Thyroid gland (tissue), 4 donors: ENCODE measurements around the gene SMIM1. TPM values are rescaled to one million over a fixed set of nuclear protein-coding genes. Genes with fewer than 3 reads are reported as not detected.
A peak's percentile ranks its signal among the peaks of the same experiment; 100 is the strongest.
"Not testable (repeated sequence)": the region's sequence is repeated elsewhere in the genome, so short reads cannot be mapped to it uniquely, and the experiment has no call there.

ENCODE experiments used
- DNase-seq, 2 donors: peaks; one replicate each; pipeline ENCODE4 v3.0.0-alpha.2; 2019
- H3K27ac ChIP-seq, 3 donors: fragments of 200-600 bp; sonication (generic); 1 replicate in 2 of 3; 2 replicates in 1 of 3; pipeline ENCODE4 v1.5.1; 2016 to 2019; ENCODE audit warnings: mild to moderate bottlenecking in 1 of 3, moderate library complexity in 1 of 3
- H3K27me3 ChIP-seq: fragments of 200-600 bp; sonication (generic); one replicate; pipeline ENCODE4 v1.5.1; 2019
- H3K36me3 ChIP-seq, 2 donors: fragments of 200-600 bp; sonication (generic); one replicate each; pipeline ENCODE4 v1.5.1; 2016 to 2019
- H3K4me1 ChIP-seq, 2 donors: fragments of 200-600 bp; sonication (generic); one replicate each; pipeline ENCODE4 v1.5.1; 2017 to 2019
- H3K4me3 ChIP-seq, 3 donors: fragments of 200-600 bp; sonication (generic); replicated peaks in 1 of 3; 1 replicate in 2 of 3; 2 replicates in 1 of 3; pipeline ENCODE4 v1.5.1; 2016; ENCODE audit warnings: mild to moderate bottlenecking in 1 of 3
- H3K9me3 ChIP-seq: fragments of 200-600 bp; sonication (generic); one replicate; pipeline ENCODE4 v1.5.1; 2017
- CTCF ChIP-seq, 6 experiments: fragments of 200-600 bp in 3 of 6; fragments of 450-650 bp in 3 of 6; sonication (generic) in 3 of 6; IDR thresholded peaks; one replicate each; pipeline ENCODE4 v1.5.1; 2016 to 2019; ENCODE audit warnings: antibody characterized with exemption in 6 of 6, mild to moderate bottlenecking in 2 of 6, inconsistent platforms in 1 of 6, moderate library complexity in 1 of 6
- POLR2A ChIP-seq, 2 donors: fragments of 450-650 bp; IDR thresholded peaks; one replicate each; pipeline ENCODE4 v1.6.1; 2017; ENCODE audit warnings: antibody characterized with exemption in 2 of 2, mild to moderate bottlenecking in 2 of 2, moderate library complexity in 1 of 2
- WGBS, 2 donors: methylation state at CpG; one replicate each; pipeline ENCODE4 v1.1.5; 2017; 5-methylcytosine and 5-hydroxymethylcytosine counted together
- intact Hi-C: fragments of 100-400 bp; cut with DNase I; formaldehyde crosslinking; loops from one replicate; pipeline ENCODE4 v1.15.1; 2023
- total RNA-seq, 4 donors: library from RNA; depleted of rRNA; stranded (reverse); fragments of >200 nt; gene quantifications; one replicate each; pipeline ENCODE4 v1.2.3, GENCODE V29; 2016

SMIM1 gene
- total RNA-seq, 4 donors from 2014 or later, result 8.6 to 20.2 (median 9.7) TPM

- peak overlapping the region in 1 of 3 donors; percentile 71 for H3K27ac ChIP-seq
- no peak for DNase-seq
- intact Hi-C loops, result no loop called here
- TF ChIP-seq CTCF (IDR thresholded peaks at IDR 0.05) (no peak), POLR2A (IDR thresholded peaks at IDR 0.05) (no peak)
- H3K27me3 ChIP-seq, result no peaks in the 10 kb centered on the region
- peak overlapping the region in 2 of 3 donors; percentile 40 to 83 for H3K4me3 ChIP-seq
- H3K36me3 ChIP-seq, result peaks cover 10 to 15% of the 10 kb centered on the region in 2 donors
- 28 to 33% methylated on average over 13 to 14 of the region's 35 CpGs for WGBS, 2 donors
- H3K4me1 ChIP-seq, result peaks cover 26 to 30% of the 10 kb centered on the region in 2 donors
- H3K9me3 ChIP-seq, result no peaks in the 10 kb centered on the region
These were observed 26.1 kb upstream of the SMIM1 start for GRCh38 chr1:3746389-3746829.

GRCh38 chr1:3746830-3747521 lies 25.6 kb upstream of the SMIM1 start:
- intact Hi-C loops, result no loop called here
- Histone ChIP-seq H3K27ac (peak overlapping the region in 2 of 3 donors; percentile 51 to 71), H3K4me3 (peak overlapping the region; percentile 40 to 83 (median 54)), H3K4me1 (peaks cover 26 to 30% of the 10 kb centered on the region in 2 donors), H3K9me3 (no peaks in the 10 kb centered on the region), H3K36me3 (peaks cover 4 to 10% of the 10 kb centered on the region in 2 donors), H3K27me3 (no peaks in the 10 kb centered on the region)
- peak; percentile 91 for DNase-seq
- peak in 1 of 2 donors; percentile 57 for TF ChIP-seq POLR2A (IDR thresholded peaks at IDR 0.05)
- TF ChIP-seq CTCF (IDR thresholded peaks at IDR 0.05), result no peak
- WGBS, 2 donors, result 1% methylated on average over 17 to 22 of the region's 73 CpGs

- intact Hi-C loops, result no loop called here
- H3K9me3 ChIP-seq, result no peaks in the 10 kb centered on the region
- no peak for DNase-seq
- H3K36me3 ChIP-seq, result peaks cover 0 to 5% of the 10 kb centered on the region in 2 donors
- TF ChIP-seq CTCF (IDR thresholded peaks at IDR 0.05) (no peak), POLR2A (IDR thresholded peaks at IDR 0.05) (no peak)
- no peaks in the 10 kb centered on the region for H3K27me3 ChIP-seq
- H3K4me3 ChIP-seq, result peak overlapping the region; percentile 40 to 83 (median 54)
- WGBS, 2 donors, result 47 to 49% methylated on average over 6 of the region's 6 CpGs
- peak overlapping the region in 1 of 3 donors; percentile 71 for H3K27ac ChIP-seq
- peaks cover 26 to 30% of the 10 kb centered on the region in 2 donors for H3K4me1 ChIP-seq
These were observed 25.1 kb upstream of the SMIM1 start for GRCh38 chr1:3747522-3747848.

- TF ChIP-seq CTCF (IDR thresholded peaks at IDR 0.05), result no peak
- no peak for TF ChIP-seq POLR2A (IDR thresholded peaks at IDR 0.05)
- intact Hi-C loops, result no loop called here
- 73 to 77% methylated on average over 13 of the region's 13 CpGs for WGBS, 2 donors
- peak overlapping the region in 1 of 3 donors; percentile 83 for H3K4me3 ChIP-seq
- H3K27me3 ChIP-seq, result no peaks in the 10 kb centered on the region
- H3K27ac ChIP-seq, result peak overlapping the region in 1 of 3 donors; percentile 7
- H3K36me3 ChIP-seq, result peaks cover 0 to under 1% of the 10 kb centered on the region in 2 donors
- DNase-seq, result no peak
- no peaks in the 10 kb centered on the region for H3K9me3 ChIP-seq
- H3K4me1 ChIP-seq, result peaks cover 26 to 30% of the 10 kb centered on the region in 2 donors
These were observed 24.6 kb upstream of the SMIM1 start for GRCh38 chr1:3747903-3748302.

- WGBS, 2 donors, result 30 to 49% methylated on average over 15 of the region's 15 CpGs
- H3K9me3 ChIP-seq, H3K36me3 ChIP-seq, H3K4me3 ChIP-seq, H3K27me3 ChIP-seq, intact Hi-C loops: not testable (repeated sequence)
- Histone ChIP-seq H3K27ac (peak overlapping the region in 1 of 3 donors; percentile 7), H3K4me1 (peaks cover 26 to 30% of the 10 kb centered on the region in 2 donors)
- peak in 1 of 2 donors; percentile 16 for TF ChIP-seq POLR2A (IDR thresholded peaks at IDR 0.05)
- peak; percentile 84 to 90 for DNase-seq
These were observed 24.1 kb upstream of the SMIM1 start for GRCh38 chr1:3748316-3748900.
